ENCODE data around the gene AGBL1. TPM values are rescaled to one million over a fixed set of nuclear protein-coding genes. Genes with fewer than 3 reads are reported as not detected.
A peak's percentile ranks its signal among the peaks of the same experiment; 100 is the strongest.

AGBL1 gene
- total RNA-seq, 1 experiment from 2014 or later = not detected

GRCh38 chr15:87033056-87033455, 953.4 kb downstream of the AGBL1 start:
- Mint-ChIP-seq H3K9me3 (no peaks in the 10 kb centered on the region), H3K27me3 (ENCODE audit: low read depth) (no peaks in the 10 kb centered on the region), H3K27ac (no peak overlapping the region), H3K4me3 (no peak overlapping the region), H3K36me3 (ENCODE audit: insufficient read depth in 1 of 3, low read depth in 3 of 3) (no peaks in the 10 kb centered on the region), H3K4me1 (peaks cover 2 to 6% of the 10 kb centered on the region in 2 experiments)
- H3K4ac ChIP-seq (ENCODE audit: low read depth, low read length) = no peak overlapping the region
- no peaks in the 10 kb centered on the region for H3K79me1 ChIP-seq (ENCODE audit: insufficient read depth, low read depth, low read length, poor library complexity, severe bottlenecking)
- H2AK5ac ChIP-seq (ENCODE audit: insufficient read length, low read length) = no peak overlapping the region
- no peak overlapping the region for H2BK120ac ChIP-seq (ENCODE audit: low read depth, low read length, poor library complexity, severe bottlenecking)
- no peaks in the 10 kb centered on the region for H4K20me1 ChIP-seq (ENCODE audit: control insufficient read depth, insufficient read depth, insufficient read length)
- no peaks in the 10 kb centered on the region for H3K9me3 ChIP-seq (ENCODE audit: control insufficient read depth, low read depth, low read length)
- H3K27ac ChIP-seq (ENCODE audit: insufficient read length, low read depth, low read length) = no peak overlapping the region
- no peak overlapping the region for H4K8ac ChIP-seq (replicated peaks; ENCODE audit: insufficient read length, low read depth, low read length)
- H3K23me2 ChIP-seq (ENCODE audit: insufficient read length, low read depth, low read length, poor library complexity, severe bottlenecking) = no peaks in the 10 kb centered on the region
- H3K18ac ChIP-seq (ENCODE audit: insufficient read length, low read depth, low read length) = no peak overlapping the region
- H2BK12ac ChIP-seq (ENCODE audit: insufficient read length, low read depth, low read length) = no peak overlapping the region
- no CpG with 5 or more reads among the region's 2 CpGs for WGBS (ENCODE audit: extremely low coverage, insufficient read length, low lambda C conversion rate)
- H4K5ac ChIP-seq (ENCODE audit: insufficient read length, low read depth, low read length) = no peak overlapping the region
- H3K27me3 ChIP-seq (ENCODE audit: insufficient read depth, low read length) = no peaks in the 10 kb centered on the region
- H3K23ac ChIP-seq (ENCODE audit: insufficient read length, low read depth, low read length) = no peak overlapping the region
- no peak overlapping the region for H2BK15ac ChIP-seq (ENCODE audit: low read depth, low read length)
- H3K79me2 ChIP-seq (ENCODE audit: insufficient read depth, low read length) = no peaks in the 10 kb centered on the region
- no peak overlapping the region for H2BK5ac ChIP-seq (ENCODE audit: insufficient read length, low read length)
- no peak overlapping the region for H3K14ac ChIP-seq (ENCODE audit: insufficient read depth, low read length)
- H3T11ph ChIP-seq (ENCODE audit: low read length) = no peak overlapping the region
- no peak overlapping the region for H3K9ac ChIP-seq (ENCODE audit: extremely low read depth, insufficient read length, low read length)
- no peak overlapping the region for H4K91ac ChIP-seq (ENCODE audit: insufficient read length, low read depth, low read length)
- peak; percentile 40; the same call in 2 of the 3 replicates for TF ChIP-seq CTCF (conservative IDR thresholded peaks at IDR 0.05)
- H3K56ac ChIP-seq (ENCODE audit: insufficient read length, low read depth, low read length) = no peak overlapping the region
- H2AFZ ChIP-seq (ENCODE audit: low read length) = no peak overlapping the region
- DNase-seq = no peak
- H2BK20ac ChIP-seq (ENCODE audit: low read depth, low read length, poor library complexity, severe bottlenecking) = no peak overlapping the region
- no peak overlapping the region for H3K4me2 ChIP-seq (ENCODE audit: insufficient read depth, insufficient read length, low read length)
- no peaks in the 10 kb centered on the region for H3K4me1 ChIP-seq (ENCODE audit: insufficient read depth, low read length)

Data from H9 (cell line).